GM18519 (cell line): ENCODE measurements around the gene BICC1.

Experiments used
- ATAC-seq: cut with Tn5 transposase; IDR thresholded peaks from one replicate; pipeline ENCODE4 v1.9.1; 2021; ENCODE audit warnings: mild to moderate bottlenecking, moderate library complexity; ENCODE audit not compliant: unreplicated experiment, low FRiP score

The BICC1 gene

DNA sequence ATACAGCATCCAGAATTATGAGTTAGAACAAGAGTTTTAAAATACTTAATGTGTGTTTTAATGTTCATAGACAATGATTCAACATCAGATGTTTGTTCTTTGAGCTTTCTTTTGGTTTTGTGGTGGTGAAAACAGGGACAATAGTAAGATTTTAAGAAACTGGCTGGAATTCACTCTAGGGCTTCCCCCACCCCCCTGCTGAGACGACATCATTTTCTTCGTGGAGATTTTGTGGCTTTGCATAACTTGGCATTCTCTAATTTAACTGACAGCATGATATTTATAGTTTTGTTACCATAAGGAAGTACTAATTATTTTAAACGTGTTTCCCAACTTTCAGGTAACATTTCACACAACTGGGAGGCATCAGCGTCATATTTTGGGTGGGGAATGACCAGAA is 184.1 kb downstream of the BICC1 start:
- no peak for ATAC-seq

DNA sequence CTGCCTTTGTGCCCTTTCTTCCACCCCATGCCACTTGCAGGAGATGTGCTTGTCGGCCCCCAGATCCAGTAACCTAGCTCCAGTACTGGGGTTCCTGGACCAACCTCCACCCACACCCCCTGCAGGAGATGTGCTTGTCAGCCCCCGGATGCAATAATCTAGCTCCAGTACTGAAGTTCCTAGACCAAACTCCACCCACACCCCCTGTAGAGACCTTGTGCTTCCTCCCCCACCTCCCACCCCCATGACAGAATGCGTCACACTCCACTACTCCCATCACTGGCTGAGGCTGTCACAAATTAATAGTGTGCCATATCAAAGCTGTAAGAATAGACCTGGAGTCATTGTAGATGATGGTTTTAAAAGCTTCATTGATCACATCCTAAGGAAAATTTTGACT is 185.0 kb downstream of the BICC1 start:
- ATAC-seq, result no peak

- no peak for ATAC-seq
These were observed 186.2 kb downstream of the BICC1 start for GRCh38 chr10:58698777-58699356.

- ATAC-seq, result no peak
These were observed 187.9 kb downstream of the BICC1 start for GRCh38 chr10:58700591-58700990.

- ATAC-seq, result no peak
These were observed 188.9 kb downstream of the BICC1 start for GRCh38 chr10:58701405-58702135.

DNA sequence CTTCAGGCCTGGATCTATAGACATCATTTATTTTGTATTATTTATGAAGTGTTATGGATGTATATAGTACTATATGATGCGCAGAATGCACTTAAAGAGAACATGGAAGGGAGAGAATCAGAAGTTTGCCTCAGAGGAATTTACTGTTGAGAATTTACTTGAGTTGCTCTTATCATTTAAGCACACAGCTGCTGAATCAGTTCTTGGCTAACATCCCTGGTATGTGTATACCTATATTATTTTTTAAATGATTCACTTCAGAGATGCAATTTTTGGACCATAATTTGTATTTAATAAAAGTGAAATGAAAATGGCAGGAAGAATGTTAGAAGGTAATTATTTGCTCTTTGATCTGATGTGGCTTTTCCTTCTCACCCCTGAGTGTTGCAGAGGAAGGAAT is 191.6 kb downstream of the BICC1 start:
- ATAC-seq, result no peak

GRCh38 chr10:58704671-58705141 is 192.0 kb downstream of the BICC1 start:
- no peak for ATAC-seq

DNA sequence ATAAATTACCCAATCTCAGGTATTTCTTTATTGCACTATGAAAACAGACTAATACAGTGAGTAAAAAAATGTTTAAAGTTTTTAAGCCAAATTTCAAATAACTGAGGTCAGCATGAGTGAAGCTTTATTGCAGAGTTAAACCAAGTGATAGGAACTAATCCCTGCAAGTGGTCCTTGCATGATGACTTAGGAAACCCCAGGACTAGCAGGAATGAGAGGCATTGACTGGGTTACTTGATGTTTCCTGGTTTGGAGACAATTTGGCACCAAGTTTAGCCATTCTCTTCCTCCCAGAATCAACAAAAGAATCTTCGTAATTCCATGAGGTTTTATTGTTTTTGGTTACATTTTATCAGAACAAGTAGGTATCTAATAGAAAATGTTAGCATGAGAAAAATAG is 194.2 kb downstream of the BICC1 start:
- no peak for ATAC-seq

DNA sequence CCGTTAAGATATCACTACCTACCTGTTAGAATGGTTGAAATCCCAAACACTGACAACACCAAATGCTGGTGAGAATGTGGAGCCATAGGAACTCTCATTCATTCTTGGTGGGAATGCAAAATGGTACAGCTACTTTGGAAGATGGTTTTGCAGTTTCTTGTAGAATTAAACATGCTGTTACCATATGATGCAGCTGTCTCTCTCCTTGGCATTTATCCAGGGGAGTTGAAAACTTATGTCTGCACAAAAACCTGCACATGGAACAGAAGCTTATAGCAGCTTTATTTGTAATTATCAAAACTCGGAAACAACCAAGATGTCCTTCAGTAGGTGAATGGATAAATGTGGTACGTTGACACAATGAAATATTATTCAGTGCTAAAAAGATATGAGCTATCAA is 199.5 kb downstream of the BICC1 start:
- no peak for ATAC-seq

DNA sequence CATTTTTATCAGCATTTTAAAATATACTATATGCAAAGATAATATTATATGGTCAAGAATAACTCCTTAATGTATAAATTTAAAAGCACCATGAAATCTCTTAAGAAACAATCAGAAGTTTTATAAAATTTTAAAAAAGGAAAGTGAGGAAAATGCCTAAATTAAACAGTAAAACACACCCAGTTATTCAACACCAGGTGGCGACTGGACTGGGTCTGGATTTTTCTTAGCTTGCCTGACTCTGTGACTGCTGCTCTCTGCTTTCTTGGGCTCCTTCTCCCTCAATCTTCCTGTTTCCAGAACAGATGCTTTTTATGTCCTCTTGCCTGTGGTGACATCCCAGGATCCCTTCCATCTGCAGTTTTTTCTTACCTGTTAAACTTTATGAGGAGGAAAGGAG is 200.3 kb downstream of the BICC1 start:
- ATAC-seq, result no peak

DNA sequence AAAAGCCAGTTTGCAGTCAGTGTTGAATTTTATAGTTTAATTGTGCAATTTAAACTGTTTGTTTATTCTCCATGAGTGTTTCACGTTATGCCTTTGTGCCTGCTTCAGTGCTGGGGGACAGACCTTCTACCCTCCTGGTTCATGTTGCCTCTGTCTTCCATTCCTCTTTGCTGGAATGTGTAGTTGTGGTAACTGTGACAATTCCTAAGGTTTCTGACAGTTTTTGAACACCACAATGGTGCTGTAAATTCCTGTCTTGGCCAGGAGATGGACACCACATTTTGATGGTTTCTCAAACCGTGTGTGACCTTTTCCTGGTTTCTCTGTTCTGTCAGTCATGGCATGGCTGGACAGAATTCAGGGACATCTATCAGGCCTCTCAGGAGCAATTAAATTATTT is 201.7 kb downstream of the BICC1 start:
- no peak for ATAC-seq

DNA sequence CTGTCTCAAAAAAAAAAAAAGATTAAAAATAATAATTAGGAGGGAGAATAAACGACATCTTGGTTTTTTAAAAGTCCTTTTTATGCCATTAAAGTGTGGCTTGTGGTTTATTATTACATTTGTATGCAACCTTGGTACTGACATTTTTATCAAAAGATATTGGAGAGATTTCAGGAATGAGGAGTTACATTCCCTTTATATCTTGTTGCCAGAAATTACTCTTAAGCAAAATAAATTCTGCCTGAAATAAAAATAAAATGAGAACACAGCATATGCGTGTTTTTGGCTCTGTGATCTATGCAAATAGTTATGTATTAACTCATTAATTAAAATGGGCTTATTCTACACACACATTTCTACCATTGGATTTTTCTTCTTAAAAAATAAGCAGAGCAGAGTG is 202.4 kb downstream of the BICC1 start:
- no peak for ATAC-seq

- no peak for ATAC-seq
These were observed 205.9 kb downstream of the BICC1 start for GRCh38 chr10:58718596-58718995.

GRCh38 chr10:58721601-58722281 is 209.1 kb downstream of the BICC1 start:
- no peak for ATAC-seq

- ATAC-seq, result no peak
These were observed 210.5 kb downstream of the BICC1 start for GRCh38 chr10:58723186-58723585.

DNA sequence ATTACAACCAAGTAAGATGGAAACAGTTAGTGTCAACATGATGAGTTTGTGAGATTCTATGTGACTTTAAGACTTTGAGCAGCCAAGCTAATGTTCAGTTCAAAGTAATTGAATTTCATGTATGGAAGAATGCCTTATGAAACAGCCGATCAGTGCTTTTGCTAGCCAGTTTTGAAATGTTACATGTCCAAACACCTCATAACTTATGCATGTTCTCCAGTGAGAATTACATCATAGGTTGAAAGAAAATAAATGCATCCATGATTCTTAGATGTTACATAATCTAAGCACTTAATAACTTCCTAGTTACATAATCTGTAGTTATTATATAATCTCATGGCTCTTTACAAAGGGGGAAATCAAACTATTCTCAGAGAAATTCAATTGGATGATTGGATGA is 211.3 kb downstream of the BICC1 start:
- ATAC-seq, result no peak

DNA sequence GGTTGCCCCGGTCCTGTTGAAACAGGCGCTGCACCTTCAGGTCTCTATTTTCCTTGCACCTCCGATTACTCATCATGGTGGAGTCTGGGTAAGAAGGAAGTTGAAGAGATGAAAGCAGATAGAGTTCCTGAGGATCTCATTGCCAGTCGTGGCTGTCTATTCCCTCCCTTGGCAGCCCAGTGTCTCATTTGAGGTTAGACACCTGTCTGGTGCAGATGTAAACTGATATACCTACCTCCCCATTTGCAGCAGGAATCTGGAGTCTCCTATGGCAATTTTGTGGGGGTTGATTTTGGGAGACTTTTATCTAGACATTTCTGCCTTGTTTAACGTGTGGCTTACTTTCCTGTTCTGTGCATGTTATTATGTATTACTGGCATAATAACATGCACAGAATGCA is 212.1 kb downstream of the BICC1 start:
- no peak for ATAC-seq

DNA sequence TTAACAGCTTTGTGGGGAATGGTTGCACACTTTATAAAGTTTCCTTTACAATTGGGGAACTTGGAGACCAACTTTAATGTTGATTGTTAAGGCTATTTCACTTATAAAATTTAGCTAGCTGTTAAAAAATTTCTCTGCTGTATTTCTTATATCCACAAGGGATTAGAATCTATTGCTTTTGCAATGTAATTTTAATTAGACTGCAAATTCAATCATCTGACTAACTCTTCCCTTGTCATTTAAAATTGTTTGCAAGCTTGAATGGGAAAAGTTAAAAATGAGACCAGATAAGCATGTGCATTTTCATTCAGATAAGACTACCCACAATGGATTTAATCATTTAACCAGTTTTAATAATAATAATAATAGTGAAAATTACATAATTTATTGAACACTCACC is 213.2 kb downstream of the BICC1 start:
- ATAC-seq, result no peak

DNA sequence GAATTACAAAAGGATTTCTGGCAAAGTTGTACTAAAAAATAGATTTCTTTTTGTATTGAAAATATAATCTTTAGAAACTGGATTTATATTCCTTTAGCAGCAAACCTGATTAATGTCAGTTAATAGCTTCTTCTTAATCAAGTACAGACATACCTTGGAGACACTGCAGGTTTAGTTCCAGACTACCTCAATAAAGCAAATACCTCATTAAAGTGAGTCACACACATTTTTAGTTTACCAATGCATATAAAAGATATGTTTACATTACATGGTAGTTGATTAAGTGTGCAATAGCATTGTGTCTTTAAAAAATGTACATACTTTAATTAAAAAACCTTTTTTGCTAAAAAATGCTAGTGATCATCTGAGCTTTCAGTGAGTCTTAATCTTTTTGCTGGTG is 215.0 kb downstream of the BICC1 start:
- ATAC-seq, result no peak

DNA sequence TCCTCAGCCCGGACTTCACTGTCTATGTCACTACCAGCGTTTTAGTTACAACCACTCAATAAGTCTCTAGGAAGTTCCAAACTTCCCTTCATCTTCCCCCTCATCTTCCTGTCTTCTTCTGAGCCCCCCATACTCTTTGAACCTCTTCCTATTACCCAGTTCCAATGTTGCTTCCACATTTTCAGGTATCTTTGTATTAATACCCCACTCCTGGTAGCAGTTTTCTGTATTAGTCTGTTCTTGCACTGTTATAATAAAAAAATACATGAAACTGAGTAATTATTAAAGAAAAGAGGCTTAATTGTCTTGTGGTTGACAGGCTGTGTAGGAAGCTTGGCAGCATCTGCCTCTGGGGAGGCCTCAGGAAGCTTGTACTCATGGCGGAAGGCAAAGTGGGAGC is 218.6 kb downstream of the BICC1 start:
- no peak for ATAC-seq

DNA sequence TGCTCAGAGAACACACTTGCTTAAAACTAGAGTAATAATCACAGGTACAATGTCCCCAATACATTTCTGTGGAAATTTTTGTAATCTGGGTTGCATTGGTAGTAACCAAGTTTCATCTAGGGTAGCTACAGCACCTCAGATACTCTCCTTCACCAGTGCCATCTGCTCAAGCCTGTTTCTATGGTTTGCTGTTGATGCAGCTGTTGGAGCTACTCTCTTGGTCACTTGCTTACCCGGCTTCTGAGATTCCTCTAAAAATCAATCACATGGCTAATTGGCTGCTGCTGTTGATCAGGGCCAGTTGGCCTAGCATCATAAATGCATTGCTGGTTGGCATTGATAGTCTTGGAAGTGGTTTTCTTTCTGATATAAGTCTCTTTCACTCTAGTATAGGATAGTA is 220.8 kb downstream of the BICC1 start:
- ATAC-seq, result no peak

- no peak for ATAC-seq
These were observed 221.4 kb downstream of the BICC1 start for GRCh38 chr10:58734116-58734515.
